WTC11 (cell line): ENCODE measurements around the gene GRAP2. TPM values are rescaled to one million over a fixed set of nuclear protein-coding genes. Genes with fewer than 3 reads are reported as not detected.
A peak's percentile ranks its signal among the peaks of the same experiment; 100 is the strongest.

Experiments used
- ATAC-seq: fragments of 200-7000 bp; cut with Tn5 transposase; 2 replicates; pipeline ENCODE4 v1.10.0; 2021; ENCODE audit warnings: mild to moderate bottlenecking, moderate library complexity
- CTCF ChIA-PET: fragments of 300-600 bp; sonication (Branson Sonifier 250); formaldehyde crosslinking; loops from one replicate; lab custom pipeline; 2021; ENCODE audit warnings: antibody characterized with exemption; lab: Charles Lee
- POLR2A ChIA-PET: fragments of 350-600 bp; sonication (Branson Sonifier 250); formaldehyde crosslinking; loops from one replicate; lab custom pipeline; 2021; ENCODE audit warnings: antibody characterized with exemption; lab: Charles Lee
- DNase-seq: peaks from one replicate; pipeline ENCODE4 v3.0.0; 2021; ENCODE audit warnings: low spot score
- H3K27ac Mint-ChIP-seq: 2 replicates; pipeline ENCODE4 v1.8.0; 2021; ENCODE audit warnings: mixed read lengths
- H3K27me3 Mint-ChIP-seq: 2 replicates; pipeline ENCODE4 v1.8.0; 2021; ENCODE audit warnings: low read depth, mild to moderate bottlenecking, moderate library complexity, mixed read lengths
- H3K36me3 Mint-ChIP-seq: 2 replicates; pipeline ENCODE4 v1.8.0; 2021; ENCODE audit warnings: mixed read lengths
- H3K4me1 Mint-ChIP-seq: 2 replicates; pipeline ENCODE4 v1.8.0; 2022; ENCODE audit warnings: mixed read lengths
- H3K4me3 Mint-ChIP-seq: 2 replicates; pipeline ENCODE4 v1.8.0; 2021; ENCODE audit warnings: mild to moderate bottlenecking, moderate library complexity, mixed read lengths
- H3K9me3 Mint-ChIP-seq: 2 replicates; pipeline ENCODE4 v1.8.0; 2021; ENCODE audit warnings: mixed read lengths
- ARID4B ChIP-seq: sonication (generic); formaldehyde crosslinking; IDR thresholded peaks from 2 replicates; pipeline ENCODE4 v1.8.0; 2023; ENCODE audit warnings: missing genetic modification reagents, mild to moderate bottlenecking, borderline replicate concordance
- CREM ChIP-seq: sonication (generic); formaldehyde crosslinking; IDR thresholded peaks from 2 replicates; pipeline ENCODE4 v1.8.1; 2022; ENCODE audit warnings: mild to moderate bottlenecking, missing genetic modification reagents, moderate library complexity
- ESRRA ChIP-seq: sonication (generic); formaldehyde crosslinking; IDR thresholded peaks from 2 replicates; pipeline ENCODE4 v1.8.1; 2022; ENCODE audit warnings: mild to moderate bottlenecking, missing genetic modification reagents, borderline replicate concordance
- JUN ChIP-seq: sonication (generic); formaldehyde crosslinking; IDR thresholded peaks from 2 replicates; pipeline ENCODE4 v1.8.0; 2023; ENCODE audit warnings: mild to moderate bottlenecking, missing genetic modification reagents
- NFATC4 ChIP-seq: fragments of 250-450 bp; sonication (Bioruptor Pico); IDR thresholded peaks from 2 replicates; pipeline ENCODE4 v1.9.0; 2021; ENCODE audit warnings: mild to moderate bottlenecking
- SMAD4 ChIP-seq: sonication (generic); formaldehyde crosslinking; IDR thresholded peaks from 2 replicates; pipeline ENCODE4 v1.8.0; 2022; ENCODE audit warnings: mild to moderate bottlenecking, missing genetic modification reagents
- SOX15 ChIP-seq: fragments of 250-450 bp; sonication (Bioruptor Pico); IDR thresholded peaks from 2 replicates; pipeline ENCODE4 v1.9.0; 2021; ENCODE audit warnings: mild to moderate bottlenecking
- TCF7 ChIP-seq: sonication (generic); formaldehyde crosslinking; IDR thresholded peaks from 2 replicates; pipeline ENCODE4 v1.8.0; 2022; ENCODE audit warnings: mild to moderate bottlenecking, low read depth, missing genetic modification reagents, moderate library complexity
- TP53 ChIP-seq: sonication (generic); formaldehyde crosslinking; IDR thresholded peaks from 2 replicates; pipeline ENCODE4 v1.8.1; 2023; ENCODE audit warnings: mild to moderate bottlenecking, missing genetic modification reagents
- ZNF121 ChIP-seq: sonication (generic); formaldehyde crosslinking; IDR thresholded peaks from 2 replicates; pipeline ENCODE4 v1.8.0; 2023; ENCODE audit warnings: missing genetic modification reagents
- ZNF425 ChIP-seq: fragments of 250-450 bp; sonication (Bioruptor Pico); conservative IDR thresholded peaks from 2 replicates; pipeline ENCODE4 v1.9.0; 2021; ENCODE audit warnings: mild to moderate bottlenecking
- total RNA-seq: library from RNA; stranded (reverse); gene quantifications from 3 replicates; pipeline ENCODE4 v1.2.3, GENCODE V29; 2021
- TF ChIP-seq, protein P1 (sequence below): fragments of 200-600 bp; IDR thresholded peaks from 2 replicates; pipeline ENCODE4 v1.8.0; 2022; ENCODE audit warnings: antibody characterized with exemption
- TF ChIP-seq, protein P2 (sequence below): fragments of 250-450 bp; sonication (Bioruptor Pico); IDR thresholded peaks from 2 replicates; pipeline ENCODE4 v1.8.0; 2021; ENCODE audit warnings: mild to moderate bottlenecking
- TF ChIP-seq, protein P3 (sequence below): sonication (generic); formaldehyde crosslinking; IDR thresholded peaks from 2 replicates; pipeline ENCODE4 v1.8.1; 2023; ENCODE audit warnings: mild to moderate bottlenecking, missing genetic modification reagents
- TF ChIP-seq, protein P4 (sequence below): sonication (generic); formaldehyde crosslinking; IDR thresholded peaks from 2 replicates; pipeline ENCODE4 v1.8.1; 2023; ENCODE audit warnings: mild to moderate bottlenecking, moderate library complexity, missing genetic modification reagents

GRAP2 gene
- total RNA-seq, 1 experiment from 2014 or later: 0.33 TPM

GRCh38 chr22:39927544-39927943 lies 26.7 kb downstream of the GRAP2 start:
- Mint-ChIP-seq H3K36me3 (no peaks in the 10 kb centered on the region), H3K4me3 (no peak overlapping the region), H3K27ac (no peak overlapping the region), H3K4me1 (peaks cover 17% of the 10 kb centered on the region)
- ChIA-PET CTCF (interaction anchor here (0.6 to 6.5 kb wide), 7 partner anchors 11 to 109 kb away, joined by 3 to 47 read pairs (median 4); no protein-coding TSS in a partner anchor), POLR2A (no interaction called here)
- no peak for TF ChIP-seq ZNF425 (CRISPR knock-in tag)
- TF ChIP-seq, protein P1, sequence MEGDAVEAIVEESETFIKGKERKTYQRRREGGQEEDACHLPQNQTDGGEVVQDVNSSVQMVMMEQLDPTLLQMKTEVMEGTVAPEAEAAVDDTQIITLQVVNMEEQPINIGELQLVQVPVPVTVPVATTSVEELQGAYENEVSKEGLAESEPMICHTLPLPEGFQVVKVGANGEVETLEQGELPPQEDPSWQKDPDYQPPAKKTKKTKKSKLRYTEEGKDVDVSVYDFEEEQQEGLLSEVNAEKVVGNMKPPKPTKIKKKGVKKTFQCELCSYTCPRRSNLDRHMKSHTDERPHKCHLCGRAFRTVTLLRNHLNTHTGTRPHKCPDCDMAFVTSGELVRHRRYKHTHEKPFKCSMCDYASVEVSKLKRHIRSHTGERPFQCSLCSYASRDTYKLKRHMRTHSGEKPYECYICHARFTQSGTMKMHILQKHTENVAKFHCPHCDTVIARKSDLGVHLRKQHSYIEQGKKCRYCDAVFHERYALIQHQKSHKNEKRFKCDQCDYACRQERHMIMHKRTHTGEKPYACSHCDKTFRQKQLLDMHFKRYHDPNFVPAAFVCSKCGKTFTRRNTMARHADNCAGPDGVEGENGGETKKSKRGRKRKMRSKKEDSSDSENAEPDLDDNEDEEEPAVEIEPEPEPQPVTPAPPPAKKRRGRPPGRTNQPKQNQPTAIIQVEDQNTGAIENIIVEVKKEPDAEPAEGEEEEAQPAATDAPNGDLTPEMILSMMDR: peak; percentile 40; the same call in 1 of the 2 replicates
- TF ChIP-seq, all 79 proteins: peak for 1
- Mint-ChIP-seq H3K9me3 (no peaks in the 10 kb centered on the region), H3K27me3 (no peaks in the 10 kb centered on the region)
- ATAC-seq (peak; percentile 96), DNase-seq (peak; percentile 53)

- Mint-ChIP-seq H3K4me3 (no peak overlapping the region), H3K9me3 (no peaks in the 10 kb centered on the region), H3K36me3 (no peaks in the 10 kb centered on the region), H3K27me3 (no peaks in the 10 kb centered on the region), H3K27ac (no peak overlapping the region), H3K4me1 (peaks cover 27% of the 10 kb centered on the region)
- DNase-seq: no peak
- ChIA-PET POLR2A (no interaction called here), CTCF (interaction anchor here (1.3 to 6.5 kb wide), 5 partner anchors 14 to 96 kb away, joined by 3 to 47 read pairs (median 4); no protein-coding TSS in a partner anchor)
- ATAC-seq: no peak
- TF ChIP-seq ZNF121 (CRISPR knock-in tag) (no peak), SOX15 (CRISPR knock-in tag) (no peak), TP53 (no peak), CREM (CRISPR knock-in tag) (no peak), JUN (no peak), SMAD4 (CRISPR knock-in tag) (no peak), ARID4B (no peak), ESRRA (no peak), NFATC4 (no peak), TCF7 (CRISPR knock-in tag) (no peak)
- TF ChIP-seq, protein P2, sequence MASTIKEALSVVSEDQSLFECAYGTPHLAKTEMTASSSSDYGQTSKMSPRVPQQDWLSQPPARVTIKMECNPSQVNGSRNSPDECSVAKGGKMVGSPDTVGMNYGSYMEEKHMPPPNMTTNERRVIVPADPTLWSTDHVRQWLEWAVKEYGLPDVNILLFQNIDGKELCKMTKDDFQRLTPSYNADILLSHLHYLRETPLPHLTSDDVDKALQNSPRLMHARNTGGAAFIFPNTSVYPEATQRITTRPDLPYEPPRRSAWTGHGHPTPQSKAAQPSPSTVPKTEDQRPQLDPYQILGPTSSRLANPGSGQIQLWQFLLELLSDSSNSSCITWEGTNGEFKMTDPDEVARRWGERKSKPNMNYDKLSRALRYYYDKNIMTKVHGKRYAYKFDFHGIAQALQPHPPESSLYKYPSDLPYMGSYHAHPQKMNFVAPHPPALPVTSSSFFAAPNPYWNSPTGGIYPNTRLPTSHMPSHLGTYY: no peak
- TF ChIP-seq, protein P3, sequence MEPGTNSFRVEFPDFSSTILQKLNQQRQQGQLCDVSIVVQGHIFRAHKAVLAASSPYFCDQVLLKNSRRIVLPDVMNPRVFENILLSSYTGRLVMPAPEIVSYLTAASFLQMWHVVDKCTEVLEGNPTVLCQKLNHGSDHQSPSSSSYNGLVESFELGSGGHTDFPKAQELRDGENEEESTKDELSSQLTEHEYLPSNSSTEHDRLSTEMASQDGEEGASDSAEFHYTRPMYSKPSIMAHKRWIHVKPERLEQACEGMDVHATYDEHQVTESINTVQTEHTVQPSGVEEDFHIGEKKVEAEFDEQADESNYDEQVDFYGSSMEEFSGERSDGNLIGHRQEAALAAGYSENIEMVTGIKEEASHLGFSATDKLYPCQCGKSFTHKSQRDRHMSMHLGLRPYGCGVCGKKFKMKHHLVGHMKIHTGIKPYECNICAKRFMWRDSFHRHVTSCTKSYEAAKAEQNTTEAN (CRISPR knock-in tag): no peak
- TF ChIP-seq, protein P1: no peak
- TF ChIP-seq, protein P4, sequence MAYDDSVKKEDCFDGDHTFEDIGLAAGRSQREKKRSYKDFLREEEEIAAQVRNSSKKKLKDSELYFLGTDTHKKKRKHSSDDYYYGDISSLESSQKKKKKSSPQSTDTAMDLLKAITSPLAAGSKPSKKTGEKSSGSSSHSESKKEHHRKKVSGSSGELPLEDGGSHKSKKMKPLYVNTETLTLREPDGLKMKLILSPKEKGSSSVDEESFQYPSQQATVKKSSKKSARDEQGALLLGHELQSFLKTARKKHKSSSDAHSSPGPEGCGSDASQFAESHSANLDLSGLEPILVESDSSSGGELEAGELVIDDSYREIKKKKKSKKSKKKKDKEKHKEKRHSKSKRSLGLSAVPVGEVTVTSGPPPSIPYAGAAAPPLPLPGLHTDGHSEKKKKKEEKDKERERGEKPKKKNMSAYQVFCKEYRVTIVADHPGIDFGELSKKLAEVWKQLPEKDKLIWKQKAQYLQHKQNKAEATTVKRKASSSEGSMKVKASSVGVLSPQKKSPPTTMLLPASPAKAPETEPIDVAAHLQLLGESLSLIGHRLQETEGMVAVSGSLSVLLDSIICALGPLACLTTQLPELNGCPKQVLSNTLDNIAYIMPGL (CRISPR knock-in tag): no peak
These were observed 27.9 kb downstream of the GRAP2 start for GRCh38 chr22:39928536-39929520.
